Measurements from ENCODE around the gene MRPL10. TPM values are rescaled to one million over a fixed set of nuclear protein-coding genes. Genes with fewer than 3 reads are reported as not detected.
A peak's percentile ranks its signal among the peaks of the same experiment; 100 is the strongest.

MRPL10 gene
- total and polyA plus RNA-seq, 2 of the 8 experiments (the other 6 are each of a cell fraction or from before 2014, with no cell fraction given): 85.3 to 214 TPM

- no peak overlapping the region for H2BK120ac ChIP-seq (replicated peaks; ENCODE audit: low read depth, low read length)
- peaks cover 4 to 8% (median 7%) of the 10 kb centered on the region in 4 experiments; a peak in 5 of 7 replicates for H3K4me1 ChIP-seq (replicated peaks in 1 of 4; ENCODE audit: control insufficient read depth in 3 of 4, insufficient read depth in 4 of 4, low read length in 3 of 4)
- no peak overlapping the region for H4K8ac ChIP-seq (ENCODE audit: extremely low read depth, insufficient read depth, low read length)
- H2BK20ac ChIP-seq (ENCODE audit: low read length): no peak overlapping the region
- no peak overlapping the region for H3K14ac ChIP-seq (ENCODE audit: insufficient read length)
- no peaks in the 10 kb centered on the region for H3K9me3 ChIP-seq (ENCODE audit: insufficient read depth in 2 of 2, low read depth in 1 of 2, low read length in 1 of 2)
- no peak overlapping the region for H4K5ac ChIP-seq (ENCODE audit: insufficient read length, low read depth, low read length)
- ChIA-PET POLR2A (ENCODE audit: partially characterized antibody) (interaction anchor here (1.3 to 1.9 kb wide), 3 partner anchors 10 to 143 kb away, joined by 3 to 7 read pairs (median 3); partner anchors contain the start of gene SP2), CTCF (ENCODE audit: partially characterized antibody) (interaction anchor here (0.9 to 33.0 kb wide), 6 partner anchors 8 to 406 kb away, joined by 3 to 1206 read pairs (median 133); partner anchors contain the start of genes SCRN2, SP2 and SP6)
- H3K79me2 ChIP-seq (ENCODE audit: control insufficient read depth in 1 of 2, insufficient read depth in 2 of 2, low read length in 2 of 2): no peaks in the 10 kb centered on the region
- no peak overlapping the region for H3K56ac ChIP-seq (replicated peaks; ENCODE audit: insufficient read length, low read depth, low read length)
- H3K23me2 ChIP-seq (ENCODE audit: low read depth, low read length): peaks cover 3% of the 10 kb centered on the region
- no peak overlapping the region for H2BK15ac ChIP-seq (ENCODE audit: low read length)
- DNase-seq (ENCODE audit: low read depth in 1 of 2, low spot score in 2 of 2): no peak
- H2AK5ac ChIP-seq (ENCODE audit: low read depth, low read length): no peak overlapping the region
- no peak overlapping the region for H3K4me2 ChIP-seq (ENCODE audit: insufficient read depth in 1 of 2, low read depth in 2 of 2, low read length in 2 of 2)
- H2BK5ac ChIP-seq (ENCODE audit: low read depth, low read length): no peak overlapping the region
- H2BK12ac ChIP-seq (ENCODE audit: low read depth, low read length): no peak overlapping the region
- H4K91ac ChIP-seq (replicated peaks; ENCODE audit: insufficient read length, low read length): no peak overlapping the region
- no peak overlapping the region for H3K4me3 ChIP-seq (ENCODE audit: extremely low read depth in 1 of 4, insufficient read depth in 2 of 4, low read depth in 3 of 4, low read length in 4 of 4)
- no peak for FAIRE-seq
- no peak overlapping the region for H3K27ac ChIP-seq (ENCODE audit: low read depth, low read length)
- no peak overlapping the region for H3K23ac ChIP-seq (ENCODE audit: insufficient read length)
- no peak overlapping the region for H3K9ac ChIP-seq (replicated peaks in 1 of 4; ENCODE audit: extremely low read depth in 1 of 4, low read depth in 3 of 4, low read length in 3 of 4)
- H3K4ac ChIP-seq (replicated peaks; ENCODE audit: insufficient read length, low read depth, low read length): no peak overlapping the region
- H3K79me1 ChIP-seq (ENCODE audit: low read depth, low read length): no peaks in the 10 kb centered on the region
- no peak overlapping the region for H3K18ac ChIP-seq (ENCODE audit: extremely low read depth, low read length)
- no peaks in the 10 kb centered on the region for H3K36me3 ChIP-seq (ENCODE audit: control insufficient read depth in 2 of 4, insufficient read depth in 4 of 4, low read length in 3 of 4)
- H2AFZ ChIP-seq (ENCODE audit: low read length): no peak overlapping the region
- peaks cover 17 to 49% (median 44%) of the 10 kb centered on the region in 4 experiments for H3K27me3 ChIP-seq (replicated peaks in 1 of 4; ENCODE audit: control insufficient read depth in 3 of 4, extremely low read depth in 1 of 4, insufficient read depth in 3 of 4, low read length in 3 of 4)
- H4K20me1 ChIP-seq (replicated peaks in 1 of 2; ENCODE audit: control insufficient read depth in 1 of 2, insufficient read depth in 2 of 2, low read length in 2 of 2): no peaks in the 10 kb centered on the region
- no peak for TF ChIP-seq POU5F1 (IDR thresholded peaks at IDR 0.05; ENCODE audit: low read depth, low read length)
- peak; percentile 75; the same call in 1 of the 2 replicates for TF ChIP-seq KDM1A (IDR thresholded peaks at IDR 0.05; ENCODE audit: borderline replicate concordance, low read length)
- no peak for TF ChIP-seq SRF (IDR thresholded peaks at IDR 0.05; ENCODE audit: low read depth, low read length)
- TF ChIP-seq FOSL1 (IDR thresholded peaks at IDR 0.05; ENCODE audit: insufficient read depth, low read depth, low read length): no peak
Measured at GRCh38 chr17:47856830-47857229, 25.5 kb upstream of the MRPL10 start.

Data from H1 (cell line).